ENCODE results near the gene GNAT1. TPM values are rescaled to one million over a fixed set of nuclear protein-coding genes. Genes with fewer than 3 reads are reported as not detected.

Gene GNAT1
- total RNA-seq, 2 donors from 2014 or later = 0.54 TPM; not detected in 1

DNA sequence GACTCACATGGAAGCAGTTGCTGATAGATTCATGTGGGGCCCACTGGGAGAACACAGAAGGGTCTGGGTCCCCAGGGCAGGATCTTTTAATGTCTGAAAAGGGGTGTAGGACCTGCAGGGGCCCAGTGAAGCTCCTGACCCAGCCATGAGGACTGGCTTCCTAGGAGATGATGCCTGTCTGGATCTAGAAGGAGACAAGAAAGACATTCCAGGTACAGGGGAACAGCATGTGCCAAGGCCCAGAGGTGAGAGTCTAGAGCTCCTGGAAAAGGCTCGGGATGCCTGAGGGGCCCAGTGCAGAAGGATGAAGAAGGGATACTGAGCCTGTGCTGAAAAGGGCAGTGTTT, 41.0 kb upstream of the GNAT1 start:
- Histone ChIP-seq H3K9me3 (no peaks in the 10 kb centered on the region), H3K36me3 (no peaks in the 10 kb centered on the region), H3K4me1 (ENCODE audit: control insufficient read depth in 1 of 2, low read depth in 2 of 2) (peaks cover 0 to 33% of the 10 kb centered on the region in 2 donors), H3K27ac (peak overlapping the region; percentile 2 to 37), H3K27me3 (replicated peaks; ENCODE audit: insufficient read depth) (no peaks in the 10 kb centered on the region), H3K4me3 (no peak overlapping the region)
- DNase-seq (ENCODE audit: low spot score) (no peak), ATAC-seq (ENCODE audit: insufficient number of reproducible peaks, low FRiP score, low read depth) (no peak)
- TF ChIP-seq, protein P1, sequence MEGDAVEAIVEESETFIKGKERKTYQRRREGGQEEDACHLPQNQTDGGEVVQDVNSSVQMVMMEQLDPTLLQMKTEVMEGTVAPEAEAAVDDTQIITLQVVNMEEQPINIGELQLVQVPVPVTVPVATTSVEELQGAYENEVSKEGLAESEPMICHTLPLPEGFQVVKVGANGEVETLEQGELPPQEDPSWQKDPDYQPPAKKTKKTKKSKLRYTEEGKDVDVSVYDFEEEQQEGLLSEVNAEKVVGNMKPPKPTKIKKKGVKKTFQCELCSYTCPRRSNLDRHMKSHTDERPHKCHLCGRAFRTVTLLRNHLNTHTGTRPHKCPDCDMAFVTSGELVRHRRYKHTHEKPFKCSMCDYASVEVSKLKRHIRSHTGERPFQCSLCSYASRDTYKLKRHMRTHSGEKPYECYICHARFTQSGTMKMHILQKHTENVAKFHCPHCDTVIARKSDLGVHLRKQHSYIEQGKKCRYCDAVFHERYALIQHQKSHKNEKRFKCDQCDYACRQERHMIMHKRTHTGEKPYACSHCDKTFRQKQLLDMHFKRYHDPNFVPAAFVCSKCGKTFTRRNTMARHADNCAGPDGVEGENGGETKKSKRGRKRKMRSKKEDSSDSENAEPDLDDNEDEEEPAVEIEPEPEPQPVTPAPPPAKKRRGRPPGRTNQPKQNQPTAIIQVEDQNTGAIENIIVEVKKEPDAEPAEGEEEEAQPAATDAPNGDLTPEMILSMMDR (IDR thresholded peaks at IDR 0.05) = no peak

DNA sequence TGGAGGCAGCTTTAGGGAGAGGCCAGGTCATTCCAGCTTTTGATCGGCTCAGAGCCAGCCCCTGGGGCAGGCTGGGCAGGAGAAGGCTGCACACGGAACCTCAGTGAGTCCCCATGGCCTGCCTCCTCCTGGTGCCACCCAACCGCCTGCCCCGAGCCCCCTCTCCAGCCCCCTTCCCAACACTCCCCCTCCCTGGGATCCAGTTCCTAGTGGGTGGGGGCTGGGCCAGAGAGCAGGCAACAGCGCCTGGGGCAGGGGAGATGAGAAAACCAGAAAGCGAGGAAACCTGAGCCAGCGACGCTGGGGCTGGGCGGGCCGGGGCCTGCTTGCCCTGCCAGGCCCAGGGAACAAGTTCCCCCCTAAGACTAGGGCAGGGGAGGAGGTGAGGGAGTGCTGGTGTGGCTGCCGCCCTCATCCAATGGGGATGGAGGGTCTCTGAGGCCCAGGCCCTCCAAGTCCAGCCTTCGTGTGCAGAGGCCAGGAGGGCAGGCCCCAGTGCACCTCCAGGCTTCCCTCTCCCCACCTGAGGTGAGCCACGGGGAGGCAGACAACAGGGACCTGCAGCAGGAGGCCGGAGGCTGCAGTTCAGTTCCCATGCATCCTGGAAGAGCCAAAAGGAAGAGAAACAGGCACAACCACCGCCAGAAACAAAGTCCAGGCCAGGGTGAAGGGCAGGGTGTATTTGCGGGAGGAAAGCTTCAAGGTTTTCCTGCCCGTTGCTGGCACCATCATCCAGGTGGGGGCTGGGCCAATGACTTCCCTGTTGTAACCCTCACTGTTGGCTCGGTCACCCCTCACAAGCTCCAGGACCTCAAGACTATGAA, 40.3 kb upstream of the GNAT1 start:
- TF ChIP-seq, protein P1 (IDR thresholded peaks at IDR 0.05) = no peak
- Histone ChIP-seq H3K4me1 (ENCODE audit: control insufficient read depth in 1 of 2, low read depth in 2 of 2) (peaks cover 0 to 40% of the 10 kb centered on the region in 2 donors), H3K27ac (peak overlapping the region; percentile 2 to 37), H3K27me3 (replicated peaks; ENCODE audit: insufficient read depth) (no peaks in the 10 kb centered on the region), H3K36me3 (no peaks in the 10 kb centered on the region), H3K4me3 (no peak overlapping the region), H3K9me3 (no peaks in the 10 kb centered on the region)
- no peak for ATAC-seq (ENCODE audit: insufficient number of reproducible peaks, low FRiP score, low read depth)
- DNase-seq (ENCODE audit: low spot score) = no peak

DNA sequence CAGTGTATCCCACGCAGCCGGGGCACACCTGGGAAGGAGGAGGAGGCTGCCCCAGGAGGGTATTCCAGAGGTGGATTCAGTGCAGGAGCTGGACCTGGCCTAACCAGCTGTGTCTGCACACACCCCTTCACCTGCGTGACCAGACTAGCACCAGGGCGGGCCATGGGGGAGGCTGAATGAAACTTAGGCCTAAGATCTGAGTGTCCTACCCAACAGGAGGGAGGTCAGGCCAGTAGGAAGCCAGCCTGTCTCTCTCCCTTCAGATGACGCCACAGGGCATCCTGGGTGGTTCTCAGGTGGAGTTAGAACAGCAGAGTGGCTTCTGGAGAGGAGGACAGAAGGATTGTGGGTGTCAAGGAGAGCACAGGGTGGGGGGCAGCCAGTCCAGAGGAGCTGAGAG, 39.7 kb upstream of the GNAT1 start:
- H3K36me3 ChIP-seq = no peaks in the 10 kb centered on the region
- no peaks in the 10 kb centered on the region for H3K27me3 ChIP-seq (replicated peaks; ENCODE audit: insufficient read depth)
- DNase-seq (ENCODE audit: low spot score) (no peak), ATAC-seq (ENCODE audit: insufficient number of reproducible peaks, low FRiP score, low read depth) (no peak)
- H3K4me3 ChIP-seq = no peak overlapping the region
- H3K27ac ChIP-seq = peak overlapping the region in 1 of 2 donors; percentile 37
- H3K4me1 ChIP-seq (ENCODE audit: control insufficient read depth in 1 of 2, low read depth in 2 of 2) = peaks cover 0 to 46% of the 10 kb centered on the region in 2 donors
- TF ChIP-seq, protein P1 (IDR thresholded peaks at IDR 0.05) = no peak
- H3K9me3 ChIP-seq = no peaks in the 10 kb centered on the region

DNA sequence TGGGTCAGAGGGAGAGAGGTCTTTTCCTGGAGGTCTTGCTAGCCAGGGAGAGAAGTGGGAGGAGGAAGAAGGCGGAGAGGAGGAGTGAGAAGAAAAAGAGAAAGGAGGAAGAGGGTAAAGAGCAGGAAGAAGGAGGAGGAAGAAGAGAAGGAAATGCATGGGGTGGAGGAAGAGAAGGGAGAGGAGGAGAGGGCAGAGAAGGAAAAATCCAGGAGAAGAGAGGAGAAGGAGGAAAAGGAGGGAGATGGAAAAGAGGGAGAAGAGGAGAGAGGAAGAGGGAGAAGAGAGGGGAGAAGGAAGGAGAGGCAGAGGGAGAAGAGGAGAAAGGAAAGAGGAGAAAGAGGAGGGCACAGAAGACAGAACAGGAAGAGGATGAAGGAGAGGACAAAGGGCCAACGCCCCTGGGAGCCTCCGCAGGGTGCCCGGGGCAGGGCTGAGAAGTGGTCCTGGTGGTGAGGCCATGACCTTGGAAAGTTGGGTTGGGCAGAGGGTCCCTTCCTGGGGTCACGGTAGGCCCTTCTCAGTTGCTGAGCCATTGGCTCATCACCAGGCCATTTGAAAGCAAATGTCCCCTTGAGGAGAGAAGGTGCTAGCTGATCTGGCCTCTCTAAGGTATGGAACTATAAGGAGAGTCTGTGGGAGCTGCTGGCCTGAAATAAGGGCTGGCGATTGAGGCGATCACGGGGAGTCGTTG, 37.5 kb upstream of the GNAT1 start:
- H3K27me3 ChIP-seq (replicated peaks; ENCODE audit: insufficient read depth) = no peaks in the 10 kb centered on the region
- DNase-seq (ENCODE audit: low spot score) (no peak), ATAC-seq (ENCODE audit: insufficient number of reproducible peaks, low FRiP score, low read depth) (no peak)
- H3K36me3 ChIP-seq = no peaks in the 10 kb centered on the region
- H3K4me1 ChIP-seq (ENCODE audit: control insufficient read depth in 1 of 2, low read depth in 2 of 2) = peaks cover 12 to 68% of the 10 kb centered on the region in 2 donors
- no peak overlapping the region for H3K27ac ChIP-seq
- H3K4me3 ChIP-seq = no peak overlapping the region
- TF ChIP-seq, protein P1 (IDR thresholded peaks at IDR 0.05) = no peak
- H3K9me3 ChIP-seq = no peaks in the 10 kb centered on the region

DNA sequence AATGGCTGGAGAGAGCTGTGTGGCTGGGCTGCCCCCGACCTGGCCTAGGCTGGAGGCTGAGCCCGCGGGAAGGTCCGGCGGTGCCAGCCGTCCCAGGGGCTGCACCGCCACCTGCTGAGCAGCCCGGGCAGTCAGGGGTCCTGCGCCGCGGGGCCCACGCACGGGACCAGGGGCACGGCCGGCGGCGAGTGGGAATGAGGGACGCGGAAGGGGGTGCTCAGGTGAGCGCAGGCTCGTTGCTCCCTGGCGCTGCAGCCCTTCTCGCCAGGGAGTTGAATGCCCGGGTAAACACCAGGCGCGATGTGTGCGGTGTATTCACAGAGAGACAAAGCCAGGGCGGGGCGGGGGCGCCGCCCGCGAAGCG, 37.0 kb upstream of the GNAT1 start:
- Histone ChIP-seq H3K27me3 (replicated peaks; ENCODE audit: insufficient read depth) (no peaks in the 10 kb centered on the region), H3K36me3 (no peaks in the 10 kb centered on the region), H3K4me3 (peak overlapping the region; percentile 69), H3K9me3 (no peaks in the 10 kb centered on the region), H3K4me1 (ENCODE audit: control insufficient read depth in 1 of 2, low read depth in 2 of 2) (peaks cover 12 to 74% of the 10 kb centered on the region in 2 donors), H3K27ac (no peak overlapping the region)
- TF ChIP-seq, protein P1 (IDR thresholded peaks at IDR 0.05) = no peak
- ATAC-seq (ENCODE audit: insufficient number of reproducible peaks, low FRiP score, low read depth) (no peak), DNase-seq (ENCODE audit: low spot score) (no peak)
